OCI-LY3 (cell line): Measurements from ENCODE around the gene CARD11.

Source experiments
- H2AFZ ChIP-seq: fragments of 200-600, 300-600 bp; shearing (Covaris generic); 2 replicates; pipeline ENCODE4 v1.6.0; 2014; ENCODE audit warnings: antibody characterized with exemption, low read depth, low read length
- H3K27ac ChIP-seq: fragments of 200-600, 300-600 bp; sonication (generic); 2 replicates; pipeline ENCODE4 v1.5.1; 2014; ENCODE audit warnings: mild to moderate bottlenecking, low read length, moderate library complexity, mixed read lengths
- H3K27me3 ChIP-seq: fragments of 200-600, 300-600 bp; sonication (generic); 2 replicates; pipeline ENCODE4 v1.6.1; 2014; ENCODE audit warnings: low read depth, low read length, mixed read lengths
- H3K36me3 ChIP-seq: fragments of 200-600, 300-600 bp; sonication (generic); replicated peaks from 2 replicates; pipeline ENCODE3; 2014; ENCODE audit warnings: low read depth, low read length, mixed read lengths
- H3K4me1 ChIP-seq: fragments of 300-600, 200-600 bp; sonication (generic); 2 replicates; pipeline ENCODE4 v1.6.1; 2014; ENCODE audit warnings: low read length, mixed read lengths
- H3K4me2 ChIP-seq: fragments of 200-600, 300-600 bp; sonication (generic); 2 replicates; pipeline ENCODE4 v1.6.1; 2014; ENCODE audit warnings: low read length, mixed read lengths
- H3K4me3 ChIP-seq: fragments of 300-600, 200-600 bp; sonication (generic); 2 replicates; pipeline ENCODE4 v1.5.1; 2014; ENCODE audit warnings: antibody characterized with exemption, mild to moderate bottlenecking, low read length, moderate library complexity
- H3K79me2 ChIP-seq: fragments of 300-600, 200-600 bp; shearing (Covaris generic); 2 replicates; pipeline ENCODE4 v1.6.1; 2014; ENCODE audit warnings: mild to moderate bottlenecking, low read length, mixed read lengths
- H3K9ac ChIP-seq: fragments of 300-600, 200-600 bp; shearing (Covaris generic); 2 replicates; pipeline ENCODE4 v1.6.0; 2014; ENCODE audit warnings: mild to moderate bottlenecking, low read length, moderate library complexity
- H3K9me3 ChIP-seq: fragments of 200-600, 300-600 bp; shearing (Covaris generic); 2 replicates; pipeline ENCODE4 v1.6.1; 2014; ENCODE audit warnings: low read length, mixed read lengths; ENCODE audit not compliant: insufficient read depth
- H4K20me1 ChIP-seq: fragments of 200-600, 300-600 bp; sonication (generic); 2 replicates; pipeline ENCODE4 v1.6.1; 2016; ENCODE audit warnings: low read length, mixed read lengths; ENCODE audit not compliant: insufficient read depth
- CTCF ChIP-seq: fragments of 200-600, 300-600 bp; sonication (generic); IDR thresholded peaks from 2 replicates; pipeline ENCODE4 v1.5.1; 2014; ENCODE audit warnings: antibody characterized with exemption, low read length, low read depth
- EZH2phosphoT487 ChIP-seq: fragments of 200-600 bp; shearing (Covaris generic); IDR thresholded peaks from 2 replicates; pipeline ENCODE4 v1.6.1; 2018; ENCODE audit warnings: antibody characterized with exemption, mixed run types, low read depth

Gene CARD11

GRCh38 chr7:2876031-2876731 lies 167.5 kb downstream of the CARD11 start:
- Histone ChIP-seq H4K20me1 (no peaks in the 10 kb centered on the region), H3K79me2 (no peaks in the 10 kb centered on the region), H3K27me3 (no peaks in the 10 kb centered on the region), H3K4me2 (no peak overlapping the region), H2AFZ (no peak overlapping the region), H3K27ac (no peak overlapping the region), H3K4me3 (no peak overlapping the region), H3K9me3 (no peaks in the 10 kb centered on the region), H3K36me3 (no peaks in the 10 kb centered on the region), H3K4me1 (no peaks in the 10 kb centered on the region), H3K9ac (no peak overlapping the region)
- no peak for TF ChIP-seq CTCF
- no peak for TF ChIP-seq EZH2phosphoT487

- Histone ChIP-seq H3K9me3 (no peaks in the 10 kb centered on the region), H3K79me2 (no peaks in the 10 kb centered on the region), H3K36me3 (no peaks in the 10 kb centered on the region), H3K9ac (no peak overlapping the region), H2AFZ (no peak overlapping the region), H3K4me2 (no peak overlapping the region), H3K4me3 (no peak overlapping the region), H4K20me1 (no peaks in the 10 kb centered on the region), H3K27me3 (no peaks in the 10 kb centered on the region), H3K4me1 (peaks cover 8% of the 10 kb centered on the region), H3K27ac (no peak overlapping the region)
- TF ChIP-seq EZH2phosphoT487 (no peak), CTCF (no peak)
Observed at GRCh38 chr7:2873686-2874551, 169.7 kb downstream of the CARD11 start.

- Histone ChIP-seq H2AFZ (no peak overlapping the region), H3K4me1 (peaks cover 8% of the 10 kb centered on the region), H3K36me3 (no peaks in the 10 kb centered on the region), H3K79me2 (no peaks in the 10 kb centered on the region), H4K20me1 (no peaks in the 10 kb centered on the region), H3K27ac (no peak overlapping the region), H3K4me2 (no peak overlapping the region), H3K9ac (no peak overlapping the region), H3K9me3 (no peaks in the 10 kb centered on the region), H3K4me3 (no peak overlapping the region), H3K27me3 (no peaks in the 10 kb centered on the region)
- no peak for TF ChIP-seq CTCF
- no peak for TF ChIP-seq EZH2phosphoT487
Observed at GRCh38 chr7:2873146-2873545, 170.5 kb downstream of the CARD11 start.

DNA sequence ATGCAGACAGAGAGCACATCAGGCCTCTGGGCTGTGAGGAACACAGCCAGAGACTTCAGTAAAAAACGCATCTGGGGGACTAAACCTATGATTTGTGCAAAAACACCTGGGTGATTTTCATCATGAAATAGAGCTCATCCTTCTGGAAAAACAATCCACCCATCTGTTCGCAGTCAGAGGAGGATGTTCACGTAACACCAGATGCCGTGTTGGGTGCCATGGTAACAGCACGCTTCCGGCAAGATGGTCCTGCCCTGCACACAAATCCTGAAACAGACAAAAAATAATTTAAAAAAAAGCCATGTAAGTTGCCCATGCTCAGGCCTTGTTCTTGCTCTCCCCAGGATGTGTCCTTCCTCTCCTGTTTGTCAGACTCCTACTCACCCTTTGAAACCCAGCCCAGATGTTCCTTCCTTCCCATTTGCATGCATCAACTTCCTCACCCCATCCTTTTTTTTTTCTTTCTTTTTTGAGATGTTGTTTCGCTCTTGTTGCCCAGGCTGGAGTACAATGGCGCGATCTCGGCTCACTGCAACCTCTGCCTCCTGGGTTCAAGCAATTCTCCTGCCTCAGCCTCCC lies 171.3 kb downstream of the CARD11 start:
- no peaks in the 10 kb centered on the region for H3K36me3 ChIP-seq
- no peak overlapping the region for H2AFZ ChIP-seq
- TF ChIP-seq CTCF (no peak), EZH2phosphoT487 (no peak)
- H3K27ac ChIP-seq, result no peak overlapping the region
- H3K79me2 ChIP-seq, result no peaks in the 10 kb centered on the region
- no peaks in the 10 kb centered on the region for H4K20me1 ChIP-seq
- no peak overlapping the region for H3K4me2 ChIP-seq
- H3K27me3 ChIP-seq, result no peaks in the 10 kb centered on the region
- no peak overlapping the region for H3K4me3 ChIP-seq
- H3K9ac ChIP-seq, result no peak overlapping the region
- peaks cover 8% of the 10 kb centered on the region for H3K4me1 ChIP-seq
- no peaks in the 10 kb centered on the region for H3K9me3 ChIP-seq
